HEK293 (cell line): ENCODE results near the gene RAD51C.

ENCODE experiments used
- CTCF ChIA-PET: fragments of 350-600 bp; formaldehyde crosslinking; extraction: SDS; loops from one replicate; lab custom pipeline; 2021; ENCODE audit warnings: antibody characterized with exemption; lab: Yijun Ruan, JAX
- POLR2A ChIA-PET: fragments of 300-600 bp; formaldehyde crosslinking; extraction: SDS; loops from one replicate; lab custom pipeline; 2020; ENCODE audit warnings: antibody characterized with exemption, inconsistent platforms; lab: Yijun Ruan, JAX
- H3K27ac ChIP-seq: fragments of 200-500 bp; sonication (Bioruptor generic); 2 replicates; pipeline ENCODE4 v1.5.1; 2014; ENCODE audit warnings: low read depth, low read length, control low read depth, inconsistent platforms; ENCODE audit errors: extremely low read depth
- H3K36me3 ChIP-seq, 2 experiments: fragments of 200-500 bp in 1 of 2; sonication (Bioruptor generic) in 1 of 2; 1 replicate in 1 of 2; 2 replicates in 1 of 2; pipeline ENCODE4 v1.5.1; 2014 to 2017; ENCODE audit warnings: inconsistent platforms in 2 of 2, low read length in 2 of 2; ENCODE audit not compliant: control insufficient read depth in 2 of 2, insufficient read depth in 1 of 2
- H3K4me1 ChIP-seq: fragments of 200-500 bp; sonication (Bioruptor generic); 2 replicates; pipeline ENCODE4 v1.5.1; 2014; ENCODE audit warnings: mild to moderate bottlenecking, low read length, inconsistent platforms; ENCODE audit not compliant: control insufficient read depth, insufficient read depth
- H3K4me3 ChIP-seq: 2 replicates; pipeline ENCODE4 v1.5.1; 2011; ENCODE audit warnings: low read depth, mild to moderate bottlenecking, control low read depth, low read length, moderate library complexity
- H3K9me3 ChIP-seq: fragments of 200-500 bp; sonication (Bioruptor generic); 2 replicates; pipeline ENCODE4 v1.5.1; 2014; ENCODE audit warnings: low read depth, low read length, inconsistent platforms; ENCODE audit not compliant: control insufficient read depth, insufficient read depth
- GLI4 ChIP-seq: fragments of 450-650 bp; formaldehyde crosslinking; IDR thresholded peaks from 2 replicates; pipeline ENCODE4 v1.5.1; 2016; ENCODE audit warnings: missing biosample characterization, missing genetic modification characterization
- GLIS1 ChIP-seq: fragments of 450-650 bp; formaldehyde crosslinking; IDR thresholded peaks from 2 replicates; pipeline ENCODE4 v1.5.1; 2016; ENCODE audit warnings: missing biosample characterization, missing genetic modification characterization
- MZF1 ChIP-seq: fragments of 450-650 bp; formaldehyde crosslinking; IDR thresholded peaks from 2 replicates; pipeline ENCODE4 v1.5.1; 2017; ENCODE audit warnings: missing biosample characterization, missing genetic modification characterization, borderline replicate concordance
- SCRT2 ChIP-seq: fragments of 450-650 bp; formaldehyde crosslinking; IDR thresholded peaks from 2 replicates; pipeline ENCODE4 v1.5.1; 2016; ENCODE audit warnings: missing biosample characterization, missing genetic modification characterization
- ZNF112 ChIP-seq: fragments of 450-650 bp; formaldehyde crosslinking; IDR thresholded peaks from 2 replicates; pipeline ENCODE4 v1.5.0; 2017; ENCODE audit warnings: missing biosample characterization, missing genetic modification characterization
- ZNF169 ChIP-seq: fragments of 450-650 bp; formaldehyde crosslinking; IDR thresholded peaks from 2 replicates; pipeline ENCODE4 v1.5.1; 2016; ENCODE audit warnings: missing biosample characterization, missing genetic modification characterization
- ZNF24 ChIP-seq: fragments of 450-650 bp; formaldehyde crosslinking; IDR thresholded peaks from 2 replicates; pipeline ENCODE4 v1.5.1; 2016; ENCODE audit warnings: missing biosample characterization, missing genetic modification characterization
- ZNF354C ChIP-seq: fragments of 450-650 bp; formaldehyde crosslinking; IDR thresholded peaks from 2 replicates; pipeline ENCODE4 v1.5.1; 2016; ENCODE audit warnings: missing biosample characterization, missing genetic modification characterization, low read depth, borderline replicate concordance
- ZNF37A ChIP-seq: fragments of 450-650 bp; IDR thresholded peaks from 2 replicates; pipeline ENCODE4 v1.5.1; 2018; ENCODE audit warnings: missing biosample characterization, missing genetic modification characterization
- ZNF530 ChIP-seq: fragments of 450-650 bp; formaldehyde crosslinking; IDR thresholded peaks from 2 replicates; pipeline ENCODE4 v1.5.1; 2016; ENCODE audit warnings: low read depth, missing biosample characterization, missing genetic modification characterization
- ZNF624 ChIP-seq: fragments of 450-650 bp; formaldehyde crosslinking; IDR thresholded peaks from 2 replicates; pipeline ENCODE4 v1.5.1; 2017; ENCODE audit warnings: missing biosample characterization, missing genetic modification characterization
- ZNF629 ChIP-seq: fragments of 450-650 bp; formaldehyde crosslinking; IDR thresholded peaks from 2 replicates; pipeline ENCODE4 v1.5.1; 2017; ENCODE audit warnings: missing biosample characterization, missing genetic modification characterization
- TF ChIP-seq, protein P1 (sequence below): fragments of 450-650 bp; formaldehyde crosslinking; IDR thresholded peaks from 2 replicates; pipeline ENCODE4 v1.5.1; 2016; ENCODE audit warnings: missing biosample characterization, missing genetic modification characterization
- TF ChIP-seq, protein P2 (sequence below): fragments of 450-650 bp; formaldehyde crosslinking; IDR thresholded peaks from 2 replicates; pipeline ENCODE4 v1.5.1; 2016; ENCODE audit warnings: missing biosample characterization, missing genetic modification characterization
- TF ChIP-seq, protein P3 (sequence below): fragments of 450-650 bp; formaldehyde crosslinking; IDR thresholded peaks from 2 replicates; pipeline ENCODE4 v1.5.1; 2017; ENCODE audit warnings: missing biosample characterization, missing genetic modification characterization
- TF ChIP-seq, protein P4 (sequence below): fragments of 450-650 bp; formaldehyde crosslinking; IDR thresholded peaks from 2 replicates; pipeline ENCODE4 v1.5.1; 2016; ENCODE audit warnings: missing biosample characterization, missing genetic modification characterization, borderline replicate concordance

RAD51C gene

DNA sequence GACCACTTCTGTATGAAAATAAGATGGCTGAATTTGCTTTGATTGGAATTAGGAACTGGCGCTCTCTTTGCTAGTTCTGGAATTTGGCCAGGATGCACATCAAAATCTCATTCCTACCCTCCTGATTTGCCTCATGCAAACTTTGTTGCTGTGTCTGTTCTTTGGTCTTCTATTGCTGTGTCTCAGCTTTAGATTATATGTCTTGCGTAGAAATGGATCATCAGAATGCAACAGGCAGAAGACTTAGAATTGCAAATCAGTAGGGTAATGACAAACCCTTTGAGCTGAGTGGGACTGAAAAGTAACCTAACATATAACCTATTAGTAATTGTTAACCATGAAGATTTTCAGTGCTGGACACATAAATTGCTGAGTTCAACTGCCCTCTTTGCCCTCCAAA, 30.3 kb downstream of the RAD51C start:
- Histone ChIP-seq H3K9me3 (no peaks in the 10 kb centered on the region), H3K36me3 (peaks cover 65 to 72% of the 10 kb centered on the region in 2 experiments), H3K4me3 (no peak overlapping the region), H3K27ac (no peak overlapping the region), H3K4me1 (no peaks in the 10 kb centered on the region)
- no peak for TF ChIP-seq ZNF112 (tag by site-specific recombination)
- 0 out of 2 replicates have a peak, but pooled peaks have one; percentile 30 for TF ChIP-seq SCRT2 (tag by site-specific recombination)
- TF ChIP-seq GLI4 (tag by site-specific recombination), result no peak
- POLR2A ChIA-PET, result no interaction called here
- CTCF ChIA-PET, result interaction anchor here (1.3 kb wide), 1 partner anchor 11 kb away, joined by 3 read pairs; no protein-coding TSS in a partner anchor

GRCh38 chr17:58728798-58729197, 36.4 kb downstream of the RAD51C start:
- ChIA-PET POLR2A (no interaction called here), CTCF (interaction anchor here (0.9 kb wide), 1 partner anchor 18 kb away, joined by 3 read pairs; no protein-coding TSS in a partner anchor)
- TF ChIP-seq GLIS1 (tag by site-specific recombination) (no peak), ZNF112 (tag by site-specific recombination) (no peak), ZNF37A (tag by site-specific recombination) (no peak), ZNF624 (tag by site-specific recombination) (no peak), ZNF629 (tag by site-specific recombination) (no peak), ZNF169 (tag by site-specific recombination) (no peak), ZNF530 (tag by site-specific recombination) (no peak), MZF1 (tag by site-specific recombination) (no peak), ZNF354C (tag by site-specific recombination) (no peak)
- TF ChIP-seq, protein P1, sequence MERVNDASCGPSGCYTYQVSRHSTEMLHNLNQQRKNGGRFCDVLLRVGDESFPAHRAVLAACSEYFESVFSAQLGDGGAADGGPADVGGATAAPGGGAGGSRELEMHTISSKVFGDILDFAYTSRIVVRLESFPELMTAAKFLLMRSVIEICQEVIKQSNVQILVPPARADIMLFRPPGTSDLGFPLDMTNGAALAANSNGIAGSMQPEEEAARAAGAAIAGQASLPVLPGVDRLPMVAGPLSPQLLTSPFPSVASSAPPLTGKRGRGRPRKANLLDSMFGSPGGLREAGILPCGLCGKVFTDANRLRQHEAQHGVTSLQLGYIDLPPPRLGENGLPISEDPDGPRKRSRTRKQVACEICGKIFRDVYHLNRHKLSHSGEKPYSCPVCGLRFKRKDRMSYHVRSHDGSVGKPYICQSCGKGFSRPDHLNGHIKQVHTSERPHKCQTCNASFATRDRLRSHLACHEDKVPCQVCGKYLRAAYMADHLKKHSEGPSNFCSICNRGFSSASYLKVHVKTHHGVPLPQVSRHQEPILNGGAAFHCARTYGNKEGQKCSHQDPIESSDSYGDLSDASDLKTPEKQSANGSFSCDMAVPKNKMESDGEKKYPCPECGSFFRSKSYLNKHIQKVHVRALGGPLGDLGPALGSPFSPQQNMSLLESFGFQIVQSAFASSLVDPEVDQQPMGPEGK (tag by site-specific recombination), result no peak
- TF ChIP-seq, protein P2, sequence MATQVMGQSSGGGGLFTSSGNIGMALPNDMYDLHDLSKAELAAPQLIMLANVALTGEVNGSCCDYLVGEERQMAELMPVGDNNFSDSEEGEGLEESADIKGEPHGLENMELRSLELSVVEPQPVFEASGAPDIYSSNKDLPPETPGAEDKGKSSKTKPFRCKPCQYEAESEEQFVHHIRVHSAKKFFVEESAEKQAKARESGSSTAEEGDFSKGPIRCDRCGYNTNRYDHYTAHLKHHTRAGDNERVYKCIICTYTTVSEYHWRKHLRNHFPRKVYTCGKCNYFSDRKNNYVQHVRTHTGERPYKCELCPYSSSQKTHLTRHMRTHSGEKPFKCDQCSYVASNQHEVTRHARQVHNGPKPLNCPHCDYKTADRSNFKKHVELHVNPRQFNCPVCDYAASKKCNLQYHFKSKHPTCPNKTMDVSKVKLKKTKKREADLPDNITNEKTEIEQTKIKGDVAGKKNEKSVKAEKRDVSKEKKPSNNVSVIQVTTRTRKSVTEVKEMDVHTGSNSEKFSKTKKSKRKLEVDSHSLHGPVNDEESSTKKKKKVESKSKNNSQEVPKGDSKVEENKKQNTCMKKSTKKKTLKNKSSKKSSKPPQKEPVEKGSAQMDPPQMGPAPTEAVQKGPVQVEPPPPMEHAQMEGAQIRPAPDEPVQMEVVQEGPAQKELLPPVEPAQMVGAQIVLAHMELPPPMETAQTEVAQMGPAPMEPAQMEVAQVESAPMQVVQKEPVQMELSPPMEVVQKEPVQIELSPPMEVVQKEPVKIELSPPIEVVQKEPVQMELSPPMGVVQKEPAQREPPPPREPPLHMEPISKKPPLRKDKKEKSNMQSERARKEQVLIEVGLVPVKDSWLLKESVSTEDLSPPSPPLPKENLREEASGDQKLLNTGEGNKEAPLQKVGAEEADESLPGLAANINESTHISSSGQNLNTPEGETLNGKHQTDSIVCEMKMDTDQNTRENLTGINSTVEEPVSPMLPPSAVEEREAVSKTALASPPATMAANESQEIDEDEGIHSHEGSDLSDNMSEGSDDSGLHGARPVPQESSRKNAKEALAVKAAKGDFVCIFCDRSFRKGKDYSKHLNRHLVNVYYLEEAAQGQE, result no peak
- TF ChIP-seq, protein P3, sequence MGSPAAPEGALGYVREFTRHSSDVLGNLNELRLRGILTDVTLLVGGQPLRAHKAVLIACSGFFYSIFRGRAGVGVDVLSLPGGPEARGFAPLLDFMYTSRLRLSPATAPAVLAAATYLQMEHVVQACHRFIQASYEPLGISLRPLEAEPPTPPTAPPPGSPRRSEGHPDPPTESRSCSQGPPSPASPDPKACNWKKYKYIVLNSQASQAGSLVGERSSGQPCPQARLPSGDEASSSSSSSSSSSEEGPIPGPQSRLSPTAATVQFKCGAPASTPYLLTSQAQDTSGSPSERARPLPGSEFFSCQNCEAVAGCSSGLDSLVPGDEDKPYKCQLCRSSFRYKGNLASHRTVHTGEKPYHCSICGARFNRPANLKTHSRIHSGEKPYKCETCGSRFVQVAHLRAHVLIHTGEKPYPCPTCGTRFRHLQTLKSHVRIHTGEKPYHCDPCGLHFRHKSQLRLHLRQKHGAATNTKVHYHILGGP (tag by site-specific recombination), result no peak
- Histone ChIP-seq H3K27ac (no peak overlapping the region), H3K36me3 (peaks cover 28 to 66% of the 10 kb centered on the region in 2 experiments), H3K4me1 (no peaks in the 10 kb centered on the region), H3K4me3 (no peak overlapping the region), H3K9me3 (no peaks in the 10 kb centered on the region)

GRCh38 chr17:58730937-58731336, 38.5 kb downstream of the RAD51C start:
- ChIA-PET POLR2A (interaction anchor here (0.6 kb wide), 1 partner anchor 17 kb away, joined by 4 read pairs; no protein-coding TSS in a partner anchor), CTCF (interaction anchor here (1.3 kb wide), 1 partner anchor 153 kb away, joined by 5 read pairs; no protein-coding TSS in a partner anchor)
- Histone ChIP-seq H3K4me1 (no peaks in the 10 kb centered on the region), H3K27ac (no peak overlapping the region), H3K4me3 (no peak overlapping the region), H3K36me3 (peaks cover 20 to 62% of the 10 kb centered on the region in 2 experiments), H3K9me3 (no peaks in the 10 kb centered on the region)
- TF ChIP-seq, protein P4, sequence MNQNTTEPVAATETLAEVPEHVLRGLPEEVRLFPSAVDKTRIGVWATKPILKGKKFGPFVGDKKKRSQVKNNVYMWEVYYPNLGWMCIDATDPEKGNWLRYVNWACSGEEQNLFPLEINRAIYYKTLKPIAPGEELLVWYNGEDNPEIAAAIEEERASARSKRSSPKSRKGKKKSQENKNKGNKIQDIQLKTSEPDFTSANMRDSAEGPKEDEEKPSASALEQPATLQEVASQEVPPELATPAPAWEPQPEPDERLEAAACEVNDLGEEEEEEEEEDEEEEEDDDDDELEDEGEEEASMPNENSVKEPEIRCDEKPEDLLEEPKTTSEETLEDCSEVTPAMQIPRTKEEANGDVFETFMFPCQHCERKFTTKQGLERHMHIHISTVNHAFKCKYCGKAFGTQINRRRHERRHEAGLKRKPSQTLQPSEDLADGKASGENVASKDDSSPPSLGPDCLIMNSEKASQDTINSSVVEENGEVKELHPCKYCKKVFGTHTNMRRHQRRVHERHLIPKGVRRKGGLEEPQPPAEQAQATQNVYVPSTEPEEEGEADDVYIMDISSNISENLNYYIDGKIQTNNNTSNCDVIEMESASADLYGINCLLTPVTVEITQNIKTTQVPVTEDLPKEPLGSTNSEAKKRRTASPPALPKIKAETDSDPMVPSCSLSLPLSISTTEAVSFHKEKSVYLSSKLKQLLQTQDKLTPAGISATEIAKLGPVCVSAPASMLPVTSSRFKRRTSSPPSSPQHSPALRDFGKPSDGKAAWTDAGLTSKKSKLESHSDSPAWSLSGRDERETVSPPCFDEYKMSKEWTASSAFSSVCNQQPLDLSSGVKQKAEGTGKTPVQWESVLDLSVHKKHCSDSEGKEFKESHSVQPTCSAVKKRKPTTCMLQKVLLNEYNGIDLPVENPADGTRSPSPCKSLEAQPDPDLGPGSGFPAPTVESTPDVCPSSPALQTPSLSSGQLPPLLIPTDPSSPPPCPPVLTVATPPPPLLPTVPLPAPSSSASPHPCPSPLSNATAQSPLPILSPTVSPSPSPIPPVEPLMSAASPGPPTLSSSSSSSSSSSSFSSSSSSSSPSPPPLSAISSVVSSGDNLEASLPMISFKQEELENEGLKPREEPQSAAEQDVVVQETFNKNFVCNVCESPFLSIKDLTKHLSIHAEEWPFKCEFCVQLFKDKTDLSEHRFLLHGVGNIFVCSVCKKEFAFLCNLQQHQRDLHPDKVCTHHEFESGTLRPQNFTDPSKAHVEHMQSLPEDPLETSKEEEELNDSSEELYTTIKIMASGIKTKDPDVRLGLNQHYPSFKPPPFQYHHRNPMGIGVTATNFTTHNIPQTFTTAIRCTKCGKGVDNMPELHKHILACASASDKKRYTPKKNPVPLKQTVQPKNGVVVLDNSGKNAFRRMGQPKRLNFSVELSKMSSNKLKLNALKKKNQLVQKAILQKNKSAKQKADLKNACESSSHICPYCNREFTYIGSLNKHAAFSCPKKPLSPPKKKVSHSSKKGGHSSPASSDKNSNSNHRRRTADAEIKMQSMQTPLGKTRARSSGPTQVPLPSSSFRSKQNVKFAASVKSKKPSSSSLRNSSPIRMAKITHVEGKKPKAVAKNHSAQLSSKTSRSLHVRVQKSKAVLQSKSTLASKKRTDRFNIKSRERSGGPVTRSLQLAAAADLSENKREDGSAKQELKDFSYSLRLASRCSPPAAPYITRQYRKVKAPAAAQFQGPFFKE (tag by site-specific recombination), result no peak
- no peak for TF ChIP-seq ZNF24 (tag by site-specific recombination)
